ENCODE data around the gene NSUN3. TPM values are rescaled to one million over a fixed set of nuclear protein-coding genes. Genes with fewer than 3 reads are reported as not detected.
A peak's percentile ranks its signal among the peaks of the same experiment; 100 is the strongest.
"Not testable (repeated sequence)": the region's sequence is repeated elsewhere in the genome, so short reads cannot be mapped to it uniquely, and the experiment has no call there.

The NSUN3 gene
- total RNA-seq, 2 donors from 2014 or later = 20.4 to 22.3 TPM

GRCh38 chr3:94061297-94061696 lies 1.6 kb upstream of the NSUN3 start:
- no peak for ATAC-seq
- Mint-ChIP-seq H3K4me1 (ENCODE audit: low read depth in 2 of 2) (peaks cover 23 to 41% of the 10 kb centered on the region in 2 donors), H3K9me3 (no peaks in the 10 kb centered on the region), H3K4me3 (no peak overlapping the region), H3K36me3 (peaks cover 4% of the 10 kb centered on the region), H3K27me3 (no peaks in the 10 kb centered on the region), H3K27ac (no peak overlapping the region)
- no peak for DNase-seq (ENCODE audit: low spot score)

GRCh38 chr3:94063496-94064119 lies 747 bp downstream of the NSUN3 start:
- Mint-ChIP-seq H3K9me3 (no peaks in the 10 kb centered on the region), H3K27ac (peak overlapping the region; percentile 98 to 100), H3K4me1 (ENCODE audit: low read depth in 2 of 2) (peaks cover 34 to 54% of the 10 kb centered on the region in 2 donors), H3K27me3 (no peaks in the 10 kb centered on the region), H3K36me3 (peaks cover 21% of the 10 kb centered on the region), H3K4me3 (peak overlapping the region; percentile 98)
- DNase-seq (ENCODE audit: low spot score) (no peak), ATAC-seq (no peak)

DNA sequence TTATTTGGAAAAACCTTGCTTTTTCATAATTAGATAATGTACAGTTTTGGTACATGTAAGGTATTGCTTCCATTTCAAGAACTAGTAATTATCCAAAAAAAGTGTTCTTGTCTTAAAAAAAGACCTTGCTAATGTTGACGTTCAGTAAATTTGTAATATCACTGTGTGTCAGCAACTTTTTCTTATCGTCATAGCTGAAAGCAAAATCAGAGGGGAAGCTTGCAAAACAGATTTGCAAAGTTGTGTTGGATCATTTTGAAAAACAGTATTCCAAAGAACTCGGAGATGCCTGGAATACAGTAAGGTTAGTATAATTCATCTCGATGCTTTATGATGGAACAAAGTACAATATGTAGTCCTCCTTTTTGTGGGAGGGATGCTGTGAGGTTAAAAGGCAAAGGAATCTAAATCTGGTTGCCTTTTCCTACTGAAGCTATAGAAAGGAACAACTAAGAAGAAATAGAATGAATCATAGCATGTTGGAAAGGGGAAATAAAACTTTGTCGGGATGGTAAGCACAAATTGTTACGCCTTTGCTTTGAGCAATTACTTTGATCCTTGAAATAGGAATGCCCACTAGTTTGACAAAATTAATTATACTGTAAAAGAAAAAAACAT lies 1.5 kb downstream of the NSUN3 start:
- Mint-ChIP-seq H3K4me3 (peak overlapping the region; percentile 98), H3K27me3 (no peaks in the 10 kb centered on the region), H3K4me1 (ENCODE audit: low read depth in 2 of 2) (peaks cover 38 to 59% of the 10 kb centered on the region in 2 donors), H3K27ac (peak overlapping the region; percentile 98 to 100), H3K36me3 (peaks cover 21% of the 10 kb centered on the region), H3K9me3 (no peaks in the 10 kb centered on the region)
- ATAC-seq (no peak), DNase-seq (ENCODE audit: low spot score) (no peak)

- no peaks in the 10 kb centered on the region for H3K9me3 Mint-ChIP-seq
- no peak for ATAC-seq
- peaks cover 38 to 60% of the 10 kb centered on the region in 2 donors for H3K4me1 Mint-ChIP-seq (ENCODE audit: low read depth in 2 of 2)
- H3K27ac Mint-ChIP-seq = peak overlapping the region; percentile 98 to 100
- DNase-seq (ENCODE audit: low spot score) = no peak
- no peaks in the 10 kb centered on the region for H3K27me3 Mint-ChIP-seq
- peak overlapping the region; percentile 98 for H3K4me3 Mint-ChIP-seq
- H3K36me3 Mint-ChIP-seq = peaks cover 21% of the 10 kb centered on the region
Measured at GRCh38 chr3:94065122-94065521, 2.3 kb downstream of the NSUN3 start.

DNA sequence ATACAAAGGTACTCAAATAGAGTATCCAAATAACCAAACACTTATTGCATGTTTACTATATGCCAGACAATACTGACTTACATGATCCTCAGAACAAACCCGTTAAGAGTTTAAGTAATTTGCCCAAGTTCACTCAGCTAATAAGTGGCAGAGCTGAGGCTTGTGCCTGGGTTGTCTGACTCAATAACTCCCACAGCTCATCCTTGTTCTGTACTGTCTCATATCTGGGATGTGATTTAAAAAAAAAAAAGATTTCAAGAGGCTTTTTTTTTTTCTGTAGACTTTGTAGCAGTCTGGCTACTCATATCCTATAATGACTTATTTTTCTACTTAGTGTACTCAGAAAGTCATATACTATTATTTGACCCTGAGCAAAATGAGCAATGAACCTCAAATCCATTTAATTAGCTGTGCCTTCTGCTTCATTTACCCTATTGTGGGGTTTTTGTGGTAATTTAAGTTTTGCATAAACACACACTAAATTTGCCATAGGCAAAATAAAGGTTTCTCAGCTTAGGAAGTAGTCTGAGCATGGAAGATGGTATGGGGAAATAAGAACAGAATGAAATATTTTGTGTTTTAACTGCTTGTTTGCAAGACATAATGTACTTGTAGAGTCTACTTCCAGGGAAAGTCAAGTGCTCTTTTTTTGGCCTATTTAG lies 3.1 kb downstream of the NSUN3 start:
- Mint-ChIP-seq H3K27me3 (no peaks in the 10 kb centered on the region), H3K4me3 (no peak overlapping the region), H3K9me3 (no peaks in the 10 kb centered on the region), H3K27ac (peak overlapping the region; percentile 51 to 69), H3K4me1 (ENCODE audit: low read depth in 2 of 2) (peaks cover 41 to 54% of the 10 kb centered on the region in 2 donors), H3K36me3 (peaks cover 17% of the 10 kb centered on the region)
- ATAC-seq (no peak), DNase-seq (ENCODE audit: low spot score) (no peak)

DNA sequence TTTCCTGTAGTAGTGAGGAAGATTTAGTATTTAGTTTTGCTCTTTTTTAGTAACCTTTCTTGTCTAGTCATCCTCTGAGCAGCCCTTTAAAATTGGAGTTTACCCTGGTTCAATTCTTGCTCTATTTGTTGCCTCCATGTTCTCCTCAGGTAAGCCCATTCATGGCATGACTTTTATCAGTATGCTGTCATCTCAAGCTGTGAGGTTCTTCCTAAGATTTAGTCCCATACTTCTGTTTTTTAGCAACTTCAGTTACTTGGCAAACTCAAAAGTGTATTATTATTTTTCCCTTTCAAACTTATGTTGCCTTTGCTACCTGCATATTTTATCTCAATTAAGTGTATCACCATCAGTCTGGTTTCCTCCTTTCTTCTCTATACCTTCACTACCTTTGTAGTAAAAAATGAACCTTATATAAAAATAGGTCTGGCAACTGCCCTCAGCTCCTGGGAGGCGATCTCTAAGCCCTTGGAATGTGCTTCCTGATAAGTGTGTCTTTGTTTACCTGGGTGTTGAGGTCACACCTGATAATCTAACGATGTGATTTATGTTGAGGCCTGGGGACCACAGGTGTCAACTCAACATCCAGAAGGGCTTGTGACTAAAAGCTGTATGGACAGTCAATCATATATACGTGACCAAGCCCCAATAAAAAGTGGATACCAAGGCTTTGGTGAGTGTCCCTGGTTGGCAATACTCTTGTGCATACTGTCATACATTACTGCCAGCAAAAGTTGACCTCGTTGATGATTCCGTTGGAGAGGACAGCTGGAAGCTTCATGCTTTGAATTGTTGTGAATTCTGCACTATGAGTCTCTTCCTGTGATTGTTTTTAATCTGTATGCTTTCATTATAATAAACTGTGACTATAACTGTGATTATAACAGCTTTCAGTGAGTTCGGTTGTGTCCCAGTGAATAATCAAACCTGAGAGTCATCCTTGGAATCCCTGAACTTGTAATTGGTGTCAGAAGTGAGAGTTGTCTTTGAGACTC lies 3.9 kb downstream of the NSUN3 start:
- ATAC-seq = no peak
- Mint-ChIP-seq H3K27me3 (no peaks in the 10 kb centered on the region), H3K36me3 (peaks cover 17% of the 10 kb centered on the region), H3K4me3 (peak overlapping the region; percentile 52), H3K27ac (peak overlapping the region; percentile 51 to 69), H3K9me3 (no peaks in the 10 kb centered on the region), H3K4me1 (ENCODE audit: low read depth in 2 of 2) (peaks cover 44 to 57% of the 10 kb centered on the region in 2 donors)
- DNase-seq (ENCODE audit: low spot score) = no peak

- ATAC-seq (no peak), DNase-seq (ENCODE audit: low spot score) (no peak)
- Mint-ChIP-seq H3K36me3 (peaks cover 35% of the 10 kb centered on the region), H3K27ac (peak overlapping the region in 1 of 2 donors; percentile 68), H3K9me3 (no peaks in the 10 kb centered on the region), H3K4me1 (ENCODE audit: low read depth in 2 of 2) (peaks cover 53 to 65% of the 10 kb centered on the region in 2 donors), H3K4me3 (no peak overlapping the region), H3K27me3 (no peaks in the 10 kb centered on the region)
Measured at GRCh38 chr3:94069194-94069813, 6.4 kb downstream of the NSUN3 start.

DNA sequence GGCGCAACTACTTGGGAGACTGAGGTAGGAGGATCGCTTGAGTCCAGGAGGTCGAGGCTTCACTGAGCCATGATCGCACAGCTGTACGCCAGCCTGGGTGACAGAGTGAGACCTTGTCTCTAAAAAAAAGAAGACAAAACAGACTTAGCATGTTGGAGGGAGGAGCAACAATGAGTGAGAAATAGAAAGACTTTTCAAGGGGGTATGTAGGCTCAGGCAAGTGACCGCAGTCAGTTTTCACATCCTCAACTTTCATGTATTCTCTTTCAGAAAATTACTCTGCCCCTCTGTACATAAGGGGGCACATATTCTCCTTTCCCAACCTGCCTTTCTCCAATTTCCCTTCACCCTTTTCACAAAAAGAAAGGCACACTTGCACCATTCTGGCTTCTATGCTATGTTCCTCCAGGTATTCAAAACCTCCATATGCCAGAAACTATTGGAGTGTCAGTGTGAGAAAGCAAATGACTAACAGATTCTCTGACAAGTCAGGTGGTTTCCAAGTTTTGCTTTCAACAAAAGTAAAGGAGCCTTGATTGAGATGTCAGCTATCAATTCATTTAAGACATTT lies 7.6 kb downstream of the NSUN3 start:
- peaks cover 51 to 58% of the 10 kb centered on the region in 2 donors for H3K4me1 Mint-ChIP-seq (ENCODE audit: low read depth in 2 of 2)
- H3K27me3 Mint-ChIP-seq = no peaks in the 10 kb centered on the region
- ATAC-seq (no peak), DNase-seq (ENCODE audit: low spot score) (no peak)
- H3K36me3 Mint-ChIP-seq = peaks cover 39% of the 10 kb centered on the region
- no peak overlapping the region for H3K4me3 Mint-ChIP-seq
- no peaks in the 10 kb centered on the region for H3K9me3 Mint-ChIP-seq
- H3K27ac Mint-ChIP-seq = no peak overlapping the region

GRCh38 chr3:94071713-94072284 lies 8.9 kb downstream of the NSUN3 start:
- no peaks in the 10 kb centered on the region for H3K27me3 Mint-ChIP-seq
- no peak for DNase-seq (ENCODE audit: low spot score)
- peak in 1 of 2 donors; percentile 38 for ATAC-seq
- H3K4me1 Mint-ChIP-seq (ENCODE audit: low read depth in 2 of 2) = peaks cover 46 to 48% of the 10 kb centered on the region in 2 donors
- no peak overlapping the region for H3K4me3 Mint-ChIP-seq
- H3K27ac Mint-ChIP-seq = peak overlapping the region in 1 of 2 donors; percentile 31
- H3K36me3 Mint-ChIP-seq = peaks cover 41% of the 10 kb centered on the region
- no peaks in the 10 kb centered on the region for H3K9me3 Mint-ChIP-seq

DNA sequence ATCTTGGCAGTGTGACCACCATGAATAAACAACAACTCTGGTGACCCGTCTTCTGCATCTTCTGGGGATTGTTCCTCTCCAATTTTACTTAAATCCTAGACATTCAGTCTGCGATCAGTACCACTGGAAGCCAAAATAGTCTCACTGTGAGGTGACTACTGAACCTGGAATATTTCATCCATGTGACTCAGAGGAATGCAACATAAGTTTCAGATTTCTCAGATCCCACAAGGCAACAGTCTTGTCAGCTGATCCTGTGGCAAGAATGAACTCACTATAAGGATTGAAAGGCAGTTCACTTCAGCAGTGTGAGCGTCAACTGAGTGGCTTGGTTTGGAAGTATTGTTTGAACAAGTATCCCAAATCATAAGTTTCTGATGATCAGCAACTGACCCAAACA lies 13.2 kb downstream of the NSUN3 start:
- no peak for ATAC-seq
- DNase-seq (ENCODE audit: low spot score) = no peak
- Mint-ChIP-seq H3K9me3 (no peaks in the 10 kb centered on the region), H3K27me3 (no peaks in the 10 kb centered on the region), H3K4me1 (ENCODE audit: low read depth in 2 of 2) (peaks cover 51 to 52% of the 10 kb centered on the region in 2 donors), H3K4me3 (no peak overlapping the region), H3K27ac (no peak overlapping the region), H3K36me3 (peaks cover 42% of the 10 kb centered on the region)

GRCh38 chr3:94080552-94080951 lies 17.7 kb downstream of the NSUN3 start:
- Mint-ChIP-seq H3K4me1 (ENCODE audit: low read depth in 2 of 2) (peaks cover 24 to 34% of the 10 kb centered on the region in 2 donors), H3K36me3 (peaks cover 19% of the 10 kb centered on the region)
- not testable (repeated sequence) for ATAC-seq; H3K27ac Mint-ChIP-seq; H3K9me3 Mint-ChIP-seq; H3K27me3 Mint-ChIP-seq; H3K4me3 Mint-ChIP-seq; DNase-seq (ENCODE audit: low spot score)

- Mint-ChIP-seq H3K27ac (no peak overlapping the region), H3K4me3 (no peak overlapping the region), H3K27me3 (no peaks in the 10 kb centered on the region), H3K4me1 (ENCODE audit: low read depth in 2 of 2) (peaks cover 24 to 34% of the 10 kb centered on the region in 2 donors), H3K36me3 (peaks cover 14% of the 10 kb centered on the region), H3K9me3 (no peaks in the 10 kb centered on the region)
- ATAC-seq (no peak), DNase-seq (ENCODE audit: low spot score) (no peak)
Measured at GRCh38 chr3:94081884-94082283, 19.0 kb downstream of the NSUN3 start.

Data from natural killer cell treated with Interleukin-12 subunit alpha and Interleukin-12 subunit beta and Interleukin-15 and Interleukin-18, amount 100 ng/mL, for 72 hours (primary cell).